ENCODE measurements around the gene SIGLEC1.

SIGLEC1 gene

GRCh38 chr20:3727401-3728021, 15.1 kb upstream of the SIGLEC1 start:
- DNase-seq = no peak

- DNase-seq = no peak
Observed at GRCh38 chr20:3724356-3724755, 12.0 kb upstream of the SIGLEC1 start.

- no peak for DNase-seq
Observed at GRCh38 chr20:3723284-3723683, 10.9 kb upstream of the SIGLEC1 start.

GRCh38 chr20:3721912-3722311, 9.5 kb upstream of the SIGLEC1 start:
- DNase-seq = no peak

GRCh38 chr20:3720626-3721025, 8.2 kb upstream of the SIGLEC1 start:
- no peak for DNase-seq

- DNase-seq = no peak
Observed at GRCh38 chr20:3720068-3720467, 7.7 kb upstream of the SIGLEC1 start.

GRCh38 chr20:3719046-3719445, 6.6 kb upstream of the SIGLEC1 start:
- DNase-seq = no peak

GRCh38 chr20:3716195-3716834, 3.9 kb upstream of the SIGLEC1 start:
- DNase-seq = peak; percentile 37

GRCh38 chr20:3714092-3714491, 1.7 kb upstream of the SIGLEC1 start:
- no peak for DNase-seq

GRCh38 chr20:3711484-3711941, 887 bp downstream of the SIGLEC1 start:
- no peak for DNase-seq

GRCh38 chr20:3710703-3711483, 1.5 kb downstream of the SIGLEC1 start:
- peak; percentile 18 for DNase-seq

- DNase-seq = no peak
Observed at GRCh38 chr20:3710011-3710466, 2.4 kb downstream of the SIGLEC1 start.

GRCh38 chr20:3707508-3707899, 4.9 kb downstream of the SIGLEC1 start:
- DNase-seq = no peak

GRCh38 chr20:3706774-3707507, 5.5 kb downstream of the SIGLEC1 start:
- no peak for DNase-seq

- no peak for DNase-seq
Observed at GRCh38 chr20:3705970-3706739, 6.2 kb downstream of the SIGLEC1 start.

- DNase-seq = no peak
Observed at GRCh38 chr20:3705491-3705969, 6.9 kb downstream of the SIGLEC1 start.

GRCh38 chr20:3704087-3704486, 8.3 kb downstream of the SIGLEC1 start:
- no peak for DNase-seq

- no peak for DNase-seq
Observed at GRCh38 chr20:3702611-3703391, 9.6 kb downstream of the SIGLEC1 start.

GRCh38 chr20:3701061-3701998, 11.1 kb downstream of the SIGLEC1 start:
- DNase-seq = no peak

GRCh38 chr20:3699037-3699436, 13.4 kb downstream of the SIGLEC1 start:
- DNase-seq = no peak
